ENCODE results near the gene MAP3K10.
"Not testable (repeated sequence)": the region's sequence is repeated elsewhere in the genome, so short reads cannot be mapped to it uniquely, and the experiment has no call there.

MAP3K10 gene

DNA sequence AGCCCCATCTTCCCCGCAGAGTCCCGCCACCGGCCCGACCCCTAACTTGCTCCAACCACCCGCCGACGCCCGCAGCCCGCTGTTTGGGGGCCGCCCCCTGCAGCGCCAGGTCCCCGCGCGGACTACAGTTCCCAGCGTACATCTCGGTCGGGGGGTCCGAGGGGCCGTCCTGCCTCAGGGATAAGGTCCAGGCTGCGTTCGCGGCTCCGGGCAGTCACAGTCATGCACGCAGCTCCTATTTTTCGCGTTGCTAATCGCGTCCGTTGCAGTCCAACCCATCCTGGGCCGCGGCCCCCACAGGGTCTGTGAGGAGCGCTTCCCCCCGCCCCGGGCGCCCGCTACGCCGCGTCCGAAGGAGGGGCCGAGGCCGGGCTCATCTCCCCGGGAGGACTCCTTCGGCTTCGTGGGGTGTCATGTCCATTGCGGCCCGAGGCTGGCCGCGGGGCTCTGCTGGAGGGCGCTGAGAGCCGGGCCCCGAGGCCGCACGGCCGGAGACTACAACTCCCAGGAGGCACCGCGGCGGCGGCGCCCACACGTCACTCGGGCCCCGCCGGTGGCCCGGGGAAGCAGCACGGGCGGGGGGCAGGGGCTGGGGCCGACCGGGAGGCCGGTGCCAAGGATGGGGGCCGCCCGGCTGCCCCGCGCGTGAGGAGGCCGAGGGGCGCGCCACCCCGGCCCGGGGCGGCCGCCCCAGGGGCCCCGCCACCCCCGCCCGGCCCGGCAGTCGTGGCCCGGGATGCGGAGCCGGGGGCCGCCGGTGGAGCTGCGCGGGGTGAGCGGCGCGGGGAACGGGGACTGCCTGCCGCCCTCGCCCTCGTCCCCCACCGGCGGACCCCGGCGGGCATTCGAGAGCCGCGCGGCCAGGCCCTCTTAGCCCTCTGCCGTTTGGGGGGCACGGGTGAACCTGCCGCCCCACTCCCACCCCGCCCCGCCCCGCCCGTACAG is at the start of gene MAP3K10:
Gene MAP3K10, plus strand, starts transcription at position 536 of the 945 bp plus-strand sequence. CDS start 606 bp downstream, outside the sequence.
- peak; percentile 50 for DNase-seq (ENCODE audit: low read depth)

DNA sequence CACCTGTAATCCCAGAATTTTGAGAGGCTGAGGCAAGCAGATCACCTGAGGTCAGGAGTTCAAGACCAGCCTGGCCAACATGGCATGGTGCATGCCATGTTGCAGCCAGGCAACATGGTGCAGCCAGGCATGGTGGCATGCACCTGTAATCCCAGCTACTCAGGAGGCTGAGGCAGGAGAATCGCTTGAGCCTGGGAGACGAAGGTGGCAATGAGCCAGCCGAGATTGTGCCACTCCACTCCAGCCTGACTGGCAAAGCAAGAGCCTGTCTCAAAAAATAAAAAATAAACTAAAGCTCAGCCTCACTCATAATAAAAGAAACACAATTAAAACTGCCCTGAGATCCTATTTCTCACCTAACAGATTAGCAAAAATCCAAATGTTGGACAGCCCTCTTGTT is 49.7 kb upstream of the MAP3K10 start:
- no peak for DNase-seq (ENCODE audit: low read depth)

DNA sequence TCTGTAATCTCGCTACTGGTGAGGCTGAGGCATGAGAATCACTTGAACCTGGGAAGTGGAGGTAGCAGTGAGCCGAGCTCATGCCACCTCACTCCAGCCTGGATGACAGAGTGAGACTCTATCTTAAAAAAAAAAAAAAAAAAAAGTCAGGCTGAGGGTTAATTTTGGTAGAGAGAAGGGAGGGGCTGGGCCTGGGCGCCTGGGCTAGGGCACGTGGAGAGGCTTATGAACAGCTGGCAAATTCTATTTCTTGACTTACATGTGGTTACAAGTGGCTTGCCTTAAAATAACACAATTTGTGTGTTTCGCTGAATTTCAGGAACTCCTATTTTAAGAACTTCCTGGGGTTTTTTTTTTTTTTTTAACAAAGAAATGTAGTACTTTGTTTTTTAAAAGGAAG is 47.6 kb upstream of the MAP3K10 start:
- no peak for DNase-seq (ENCODE audit: low read depth)

DNA sequence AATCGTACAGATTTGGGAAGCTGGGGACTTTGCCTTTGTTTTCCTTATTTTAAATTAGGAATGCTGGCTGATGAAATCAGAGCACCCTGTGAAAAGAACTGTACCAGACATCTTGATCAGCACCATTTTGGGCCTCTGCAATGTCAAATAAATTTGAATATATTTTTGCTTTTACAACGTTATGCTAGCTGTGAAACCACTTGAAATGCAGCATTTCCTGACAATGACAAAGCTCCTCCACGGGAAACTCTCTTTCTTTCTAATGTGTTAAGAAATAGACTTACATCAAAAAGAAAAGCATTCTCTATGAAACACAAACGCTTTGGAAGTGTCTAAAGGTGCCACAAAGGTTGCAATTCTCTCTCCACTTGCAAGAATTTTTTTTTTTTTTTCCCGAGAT is 47.1 kb upstream of the MAP3K10 start:
- no peak for DNase-seq (ENCODE audit: low read depth)

DNA sequence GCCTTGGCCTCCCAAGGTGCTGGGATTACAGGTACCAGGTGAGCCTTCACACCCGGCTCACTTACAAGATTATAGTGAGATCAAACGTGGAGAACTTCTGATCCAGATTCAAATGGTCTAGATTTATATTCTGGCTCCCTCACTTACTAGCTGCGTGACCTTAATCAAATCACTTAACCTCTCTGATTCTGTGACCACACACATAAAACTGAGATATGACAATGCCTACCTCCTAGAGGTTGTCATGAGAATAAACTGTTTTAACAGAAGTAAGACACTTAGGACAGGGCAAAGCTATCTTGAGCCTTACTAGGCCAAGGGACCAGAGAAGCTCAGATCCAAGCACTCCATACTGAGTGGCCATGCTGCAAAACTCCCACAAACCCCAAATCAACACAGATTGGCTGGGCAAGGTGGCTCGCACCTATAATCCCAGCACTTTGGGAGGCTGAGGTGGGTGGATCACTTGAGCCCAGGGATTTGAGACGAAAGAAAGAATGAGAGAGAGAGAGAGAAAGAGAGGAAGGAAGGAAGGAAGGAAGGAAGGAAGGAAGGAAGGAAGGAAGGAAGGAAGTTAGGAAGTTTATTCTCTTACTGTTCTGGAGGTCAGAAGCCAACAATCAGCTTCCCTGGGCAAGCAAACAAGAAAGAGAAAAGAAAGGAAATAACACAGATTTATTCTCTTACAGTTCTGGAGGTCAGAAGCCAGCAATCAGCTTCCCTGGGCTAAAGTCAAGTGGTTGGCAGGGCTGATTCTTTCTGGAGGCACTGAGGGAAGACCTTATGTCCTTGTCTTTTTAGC is 46.1 kb upstream of the MAP3K10 start:
- no peak for DNase-seq (ENCODE audit: low read depth)

DNA sequence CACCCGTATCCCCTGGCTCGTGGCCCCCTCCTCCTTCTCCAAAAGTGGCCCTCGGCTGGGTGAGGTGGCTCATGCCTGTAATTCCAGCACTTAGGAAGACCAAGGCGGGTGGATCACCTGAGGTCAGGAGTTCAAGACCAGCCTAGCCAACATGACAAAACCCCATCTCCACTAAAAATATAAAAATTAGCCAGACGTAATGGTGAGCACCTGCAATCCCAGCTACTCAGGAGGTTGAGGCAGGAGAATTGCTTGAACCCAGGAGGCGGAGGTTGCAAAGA is 45.5 kb upstream of the MAP3K10 start:
- DNase-seq (ENCODE audit: low read depth): not testable (repeated sequence)

DNA sequence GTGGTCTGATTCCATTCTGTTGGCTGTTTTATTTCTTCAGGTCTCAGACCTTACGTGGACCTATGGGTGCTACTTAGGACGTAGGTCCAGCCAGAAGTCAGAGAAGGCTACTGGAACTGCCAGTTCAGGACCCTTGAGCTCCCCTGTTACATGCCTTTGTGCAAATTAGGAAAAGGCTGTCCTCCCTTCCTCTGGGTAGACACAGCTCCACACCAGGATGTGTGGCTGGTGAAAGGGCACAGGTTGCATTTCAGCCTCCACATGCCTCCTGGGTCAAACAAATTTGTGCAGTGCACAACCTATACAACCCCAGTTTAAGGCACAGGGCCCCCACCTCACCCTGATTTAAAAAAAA is 43.9 kb upstream of the MAP3K10 start:
- DNase-seq (ENCODE audit: low read depth): no peak

DNA sequence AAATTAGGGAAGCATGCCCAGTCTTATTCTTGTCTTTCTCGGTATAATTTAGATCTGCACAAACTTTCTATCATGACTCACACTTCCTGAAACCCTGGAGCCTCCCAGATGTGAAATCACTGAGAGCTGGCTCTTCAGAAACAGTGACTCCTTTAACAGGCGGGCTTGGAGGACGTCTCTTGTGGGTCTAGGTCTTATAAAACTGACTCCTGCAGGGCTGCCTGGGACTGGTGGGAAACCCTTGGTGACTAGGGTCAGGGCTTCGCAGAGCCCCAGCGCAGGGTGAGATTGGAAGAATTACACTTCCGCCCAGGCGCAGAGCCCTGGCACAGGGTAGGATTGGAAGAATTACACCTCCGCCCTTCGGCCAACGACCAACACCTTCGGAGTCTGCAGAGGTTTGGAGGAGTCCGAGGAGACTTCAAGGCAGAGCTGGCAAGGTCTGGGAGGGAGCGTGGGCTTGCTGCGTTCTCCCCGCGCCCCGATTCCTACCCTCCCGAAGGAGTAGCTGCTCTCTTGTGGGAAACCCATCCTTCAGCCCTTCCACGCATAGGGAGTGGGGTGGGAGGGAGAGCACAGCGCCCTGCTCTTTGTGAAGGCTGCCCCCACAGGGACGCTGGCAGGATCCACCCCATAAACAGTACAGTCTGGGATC is 43.4 kb upstream of the MAP3K10 start:
- peak; percentile 51 for DNase-seq (ENCODE audit: low read depth)

DNA sequence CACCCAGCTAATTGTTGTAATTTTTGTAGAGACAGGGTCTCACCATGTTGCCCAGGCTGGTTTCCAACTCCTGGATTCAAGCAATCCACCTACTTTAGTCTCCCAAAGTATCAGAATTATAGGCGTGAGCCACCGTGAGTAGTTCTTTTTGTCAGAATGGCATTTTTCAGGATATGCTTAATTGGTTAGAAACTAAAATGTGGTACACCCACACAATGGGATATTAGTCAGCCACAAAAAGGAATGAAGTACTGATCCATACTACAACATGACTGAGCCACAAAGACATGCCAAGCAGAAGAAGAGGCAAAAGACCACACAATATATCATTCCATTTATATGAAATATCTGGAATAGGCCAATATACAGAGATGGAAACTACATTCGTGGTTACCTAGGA is 41.7 kb upstream of the MAP3K10 start:
- no peak for DNase-seq (ENCODE audit: low read depth)

DNA sequence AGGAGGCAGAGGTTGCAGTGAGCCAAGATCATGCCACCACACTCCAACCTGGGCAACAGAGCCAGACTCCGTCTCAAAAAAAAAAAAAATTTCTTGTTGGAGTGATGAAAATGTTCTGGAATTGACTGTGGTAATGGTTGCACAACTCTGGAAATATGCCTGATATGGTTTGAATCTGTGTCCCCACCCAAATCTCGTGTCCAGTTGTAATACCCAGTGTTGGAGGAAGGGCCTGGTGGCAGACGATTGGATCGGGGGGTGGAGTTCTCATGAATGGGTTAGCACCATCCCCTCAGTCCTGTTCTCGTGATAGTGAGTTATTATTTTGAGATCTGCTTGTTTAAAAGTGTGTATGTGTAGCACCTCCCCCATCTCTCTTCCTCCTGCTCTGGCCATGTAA is 41.1 kb upstream of the MAP3K10 start:
- peak; percentile 40 for DNase-seq (ENCODE audit: low read depth)

DNA sequence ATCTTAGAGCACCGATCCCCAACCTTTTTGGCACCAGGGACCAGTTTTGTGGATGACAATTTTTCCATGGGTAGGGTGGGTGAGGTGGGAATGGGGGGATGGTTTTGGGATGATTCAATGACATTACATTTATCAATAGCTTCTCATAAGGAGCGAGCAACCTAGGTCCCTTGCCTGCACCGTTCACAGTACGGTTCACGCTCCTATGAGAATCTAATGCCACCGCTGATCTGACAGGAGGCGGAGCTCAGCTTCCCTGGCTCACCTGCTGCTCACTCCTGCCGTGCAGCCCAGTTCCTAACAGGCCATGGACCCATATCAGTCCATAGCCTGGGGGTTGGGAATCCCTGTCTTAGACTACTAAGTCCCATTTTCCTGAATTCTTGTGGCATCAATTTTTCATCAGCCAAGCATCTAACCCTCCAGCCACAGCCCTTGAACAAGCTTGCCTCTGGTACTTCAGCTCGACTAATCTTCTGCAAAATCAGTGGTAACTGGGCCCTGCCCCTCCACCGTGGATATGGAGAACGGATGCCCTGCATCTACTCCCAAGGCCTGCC is 37.0 kb upstream of the MAP3K10 start:
- no peak for DNase-seq (ENCODE audit: low read depth)

DNA sequence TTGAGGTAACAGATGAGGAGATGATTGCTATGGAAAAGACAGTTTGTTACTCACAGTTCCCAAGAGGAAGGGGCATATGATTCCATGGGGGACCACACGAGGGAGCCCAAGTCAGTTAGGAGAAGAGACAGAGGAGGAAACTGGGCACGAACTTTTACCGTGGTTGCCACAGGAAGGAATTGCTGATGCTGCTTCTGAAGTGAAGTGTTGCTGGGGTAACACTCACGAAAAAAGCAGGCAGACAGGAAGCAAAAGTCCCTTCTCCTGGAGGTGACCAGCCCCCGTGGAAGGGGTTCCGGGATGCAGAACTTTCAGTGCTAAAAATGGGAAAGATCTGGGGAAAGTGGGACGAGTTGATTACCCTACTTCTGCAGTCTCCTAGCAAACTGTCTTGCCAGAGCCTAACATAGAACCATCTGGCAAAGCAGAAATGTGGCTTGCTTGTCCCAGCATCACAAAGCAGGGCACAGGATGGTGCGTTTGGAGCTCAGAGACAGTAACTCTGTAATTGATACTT is 35.4 kb upstream of the MAP3K10 start:
- peak; percentile 8 for DNase-seq (ENCODE audit: low read depth)

DNA sequence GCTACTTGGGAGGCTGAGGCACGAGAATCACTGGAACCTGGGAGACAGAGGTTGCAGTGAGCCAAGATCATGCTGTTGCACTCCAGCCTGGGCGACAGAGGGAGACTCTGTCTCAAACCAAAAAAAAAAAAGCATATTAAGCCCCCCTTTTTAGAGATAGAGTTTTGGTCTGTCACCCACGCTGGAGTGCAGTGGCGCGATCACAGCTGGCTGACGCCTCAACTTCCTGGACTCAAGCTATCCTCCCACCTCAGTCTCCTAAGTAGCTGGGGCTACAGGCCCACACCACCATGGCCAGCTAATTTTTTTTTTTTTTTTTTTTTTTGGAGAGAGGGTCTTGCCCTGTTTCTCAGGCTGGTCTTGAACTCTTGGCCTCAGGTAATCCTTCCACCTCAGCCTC is 34.2 kb upstream of the MAP3K10 start:
- DNase-seq (ENCODE audit: low read depth): no peak

DNA sequence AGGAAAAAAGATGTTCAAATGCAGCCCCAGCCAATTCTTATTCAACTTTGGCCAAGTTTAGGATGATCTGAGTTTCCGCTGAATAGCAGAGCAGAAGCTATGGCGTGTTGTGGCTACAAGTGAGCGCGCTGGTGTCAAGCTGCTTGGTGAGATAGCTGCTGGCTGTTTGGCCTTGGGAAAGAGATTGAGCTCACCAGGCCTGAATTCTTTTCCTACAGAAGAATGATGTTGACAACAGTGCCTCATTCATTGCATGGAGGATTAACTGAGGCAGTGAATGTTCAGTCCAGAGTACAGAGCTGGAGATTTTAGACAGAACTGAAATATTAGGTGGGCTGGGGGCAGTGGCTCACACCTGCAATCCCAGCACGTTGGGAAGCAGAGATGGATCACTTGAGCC is 31.5 kb upstream of the MAP3K10 start:
- DNase-seq (ENCODE audit: low read depth): no peak

DNA sequence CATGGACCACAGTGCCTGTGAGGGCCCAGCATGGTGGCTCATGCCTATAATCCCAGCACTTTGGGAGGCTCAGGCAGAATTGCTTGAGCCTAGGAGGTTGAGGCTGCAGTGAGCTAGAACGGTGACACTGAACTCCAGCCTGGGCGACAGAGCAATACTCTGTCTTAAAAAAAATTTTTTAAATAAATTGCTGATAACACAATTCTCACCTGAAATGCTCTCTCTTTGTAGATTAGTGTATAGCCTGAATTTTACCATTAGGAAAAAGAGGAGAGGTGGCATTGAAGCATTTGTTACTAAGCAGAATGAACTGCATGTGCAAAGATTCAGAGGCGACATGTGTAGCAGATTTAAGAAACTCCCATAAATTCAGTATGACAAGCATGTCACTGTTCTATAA is 29.1 kb upstream of the MAP3K10 start:
- DNase-seq (ENCODE audit: low read depth): no peak

DNA sequence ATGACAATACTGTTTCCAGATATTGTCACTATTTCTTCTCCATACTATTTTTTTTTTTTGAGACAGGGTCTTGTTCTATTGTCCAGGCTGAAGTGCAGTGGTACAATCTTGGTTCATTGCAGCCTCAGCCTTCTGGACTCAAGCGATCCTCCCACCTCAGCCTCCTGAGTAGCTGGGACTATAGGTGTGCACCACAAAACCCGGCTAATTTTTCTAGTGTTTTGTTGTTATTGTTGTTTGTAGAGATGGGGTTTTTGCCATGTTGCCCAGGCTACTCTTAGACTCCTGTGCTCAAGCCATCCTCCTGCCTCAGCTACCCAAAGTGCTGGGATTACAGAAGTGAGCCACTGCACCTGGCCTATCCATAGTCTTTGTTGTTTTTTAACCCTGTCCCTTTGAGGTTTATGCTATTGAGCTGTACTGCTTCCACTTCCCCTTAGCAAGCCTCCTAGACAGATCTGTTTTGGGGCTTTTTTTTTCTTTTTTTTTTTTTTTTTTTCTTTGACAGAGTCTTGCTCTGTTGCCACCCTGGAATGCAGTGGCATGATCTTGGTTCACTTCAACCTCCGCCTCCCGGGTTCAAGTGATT is 27.6 kb upstream of the MAP3K10 start:
- no peak for DNase-seq (ENCODE audit: low read depth)

DNA sequence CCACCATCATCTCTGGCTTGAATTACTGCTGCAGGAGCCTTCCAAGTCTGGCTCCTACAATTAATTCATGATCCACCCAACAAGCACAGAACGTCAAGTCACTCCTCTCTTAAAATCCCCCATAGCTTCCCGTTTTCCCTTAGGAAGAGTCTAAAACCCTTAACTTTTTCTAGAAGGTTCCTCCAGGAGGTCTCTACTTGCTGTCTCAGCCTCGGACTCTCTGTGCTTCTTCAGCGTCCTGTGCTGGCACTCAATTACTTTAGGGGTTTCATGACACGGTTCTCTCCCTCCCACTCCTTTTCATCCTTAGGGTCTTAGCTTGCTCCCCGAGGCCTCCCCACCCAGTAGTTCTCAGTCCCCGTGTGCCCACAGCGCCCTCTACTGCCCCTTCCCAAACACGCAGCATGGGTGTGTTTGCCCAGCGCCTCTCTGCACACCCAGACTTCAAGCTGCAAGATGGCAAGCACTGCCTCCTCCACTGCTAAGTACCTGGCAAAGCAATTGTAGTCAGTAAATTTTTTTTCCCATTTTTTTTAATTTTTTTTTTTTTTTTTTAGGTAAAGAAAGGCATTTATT is 25.8 kb upstream of the MAP3K10 start:
- DNase-seq (ENCODE audit: low read depth): peak; percentile 10

DNA sequence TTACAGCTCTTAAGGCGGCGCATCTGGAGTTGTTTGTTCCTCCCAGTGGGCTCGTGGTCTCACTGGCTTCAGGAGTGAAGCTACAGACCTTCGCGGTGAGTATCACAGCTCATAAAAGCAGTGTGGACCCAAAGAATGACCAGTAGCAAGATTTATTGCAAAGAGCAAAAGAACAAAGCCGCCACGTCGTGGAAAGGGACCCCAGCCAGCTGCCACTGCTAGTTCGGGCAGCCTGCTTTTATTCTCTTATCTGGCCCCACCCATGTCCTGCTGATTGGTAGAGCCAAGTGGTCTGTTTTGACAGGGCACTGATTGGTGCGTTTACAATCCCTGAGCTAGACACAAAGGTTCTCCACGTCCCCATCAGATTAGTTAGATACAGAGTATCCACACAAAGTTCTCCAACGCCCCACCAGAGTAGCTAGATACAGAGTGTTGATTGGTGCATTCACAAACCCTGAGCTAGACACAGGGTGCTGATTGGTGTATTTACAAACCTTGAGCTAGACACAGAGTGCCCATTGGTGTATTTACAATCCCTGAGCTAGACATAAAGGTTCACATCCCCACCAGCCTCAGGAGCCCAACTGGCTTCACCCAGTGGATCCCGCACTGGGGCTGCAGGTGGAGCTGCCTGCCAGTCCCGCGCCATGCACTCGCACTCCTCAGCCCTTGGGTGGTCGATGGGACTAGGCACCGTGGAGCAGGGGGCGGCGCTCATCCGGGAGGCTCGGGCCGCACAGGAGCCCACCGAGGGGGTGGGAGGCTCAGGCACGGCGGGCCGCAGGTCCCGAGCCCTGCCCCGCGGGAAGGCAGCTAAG is 21.5 kb upstream of the MAP3K10 start:
- not testable (repeated sequence) for DNase-seq (ENCODE audit: low read depth)

DNA sequence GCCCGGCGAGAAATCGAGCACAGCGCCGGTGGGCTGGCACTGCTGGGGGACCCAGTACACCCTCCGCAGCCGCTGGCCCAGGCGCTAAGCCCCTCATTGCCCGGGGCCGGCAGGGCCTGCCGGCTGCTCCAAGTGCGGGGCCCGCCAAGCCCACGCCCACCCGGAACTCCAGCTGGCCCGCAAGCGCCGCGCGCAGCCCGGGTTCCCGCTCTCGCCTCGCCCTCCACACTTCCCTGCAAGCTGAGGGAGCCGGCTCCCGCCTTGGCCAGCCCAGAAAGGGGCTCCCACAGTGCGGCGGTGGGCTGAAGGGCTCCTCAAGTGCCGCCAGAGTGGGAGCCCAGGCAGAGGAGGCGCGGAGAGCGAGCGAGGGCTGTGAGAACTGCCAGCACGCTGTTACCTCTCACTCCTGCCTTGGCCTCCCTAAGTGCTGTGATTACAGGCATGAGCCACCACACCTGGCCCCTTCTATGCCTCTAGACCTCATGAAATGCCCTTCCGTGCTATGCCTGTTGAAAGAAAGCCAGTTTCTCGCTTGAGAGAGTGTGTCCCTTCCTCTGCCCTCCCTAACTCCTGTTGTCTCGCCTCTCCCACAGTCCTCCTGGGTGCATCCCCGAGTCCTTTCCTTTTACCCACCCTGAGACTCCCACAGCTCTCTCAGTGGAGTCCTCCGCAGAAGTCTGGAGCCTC is 20.8 kb upstream of the MAP3K10 start:
- DNase-seq (ENCODE audit: low read depth): not testable (repeated sequence)

DNA sequence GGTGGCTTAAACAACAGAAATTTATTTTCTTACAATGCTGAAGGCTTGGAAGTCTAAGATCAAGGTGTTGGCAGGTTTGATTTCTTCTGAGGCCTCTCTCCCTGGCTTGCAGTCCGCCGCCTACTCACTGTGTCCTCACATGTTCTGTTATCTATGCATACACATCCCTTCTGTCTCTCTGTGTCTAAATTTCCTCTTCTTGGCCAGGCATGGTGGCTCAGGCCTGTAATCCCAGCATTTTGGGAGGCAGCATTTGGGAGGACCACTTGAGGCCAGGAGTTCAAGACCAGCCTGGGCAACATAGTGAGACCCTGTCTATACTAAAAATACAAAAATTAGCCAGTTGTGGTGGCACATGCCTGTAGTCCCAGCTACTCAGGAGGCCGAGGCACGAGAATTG is 19.9 kb upstream of the MAP3K10 start:
- DNase-seq (ENCODE audit: low read depth): not testable (repeated sequence)
